ENCODE measurements around the gene NDUFAB1.

- TF ChIP-seq CTCF (IDR thresholded peaks at IDR 0.05) (no peak), POLR2AphosphoS5 (IDR thresholded peaks at IDR 0.05) (no peak), POLR2A (IDR thresholded peaks at IDR 0.05) (no peak)
Measured at GRCh38 chr16:23608194-23608593, 12.1 kb upstream of the NDUFAB1 start.
